ENCODE measurements around the gene CENPVL1.

- TF ChIP-seq, protein P1, sequence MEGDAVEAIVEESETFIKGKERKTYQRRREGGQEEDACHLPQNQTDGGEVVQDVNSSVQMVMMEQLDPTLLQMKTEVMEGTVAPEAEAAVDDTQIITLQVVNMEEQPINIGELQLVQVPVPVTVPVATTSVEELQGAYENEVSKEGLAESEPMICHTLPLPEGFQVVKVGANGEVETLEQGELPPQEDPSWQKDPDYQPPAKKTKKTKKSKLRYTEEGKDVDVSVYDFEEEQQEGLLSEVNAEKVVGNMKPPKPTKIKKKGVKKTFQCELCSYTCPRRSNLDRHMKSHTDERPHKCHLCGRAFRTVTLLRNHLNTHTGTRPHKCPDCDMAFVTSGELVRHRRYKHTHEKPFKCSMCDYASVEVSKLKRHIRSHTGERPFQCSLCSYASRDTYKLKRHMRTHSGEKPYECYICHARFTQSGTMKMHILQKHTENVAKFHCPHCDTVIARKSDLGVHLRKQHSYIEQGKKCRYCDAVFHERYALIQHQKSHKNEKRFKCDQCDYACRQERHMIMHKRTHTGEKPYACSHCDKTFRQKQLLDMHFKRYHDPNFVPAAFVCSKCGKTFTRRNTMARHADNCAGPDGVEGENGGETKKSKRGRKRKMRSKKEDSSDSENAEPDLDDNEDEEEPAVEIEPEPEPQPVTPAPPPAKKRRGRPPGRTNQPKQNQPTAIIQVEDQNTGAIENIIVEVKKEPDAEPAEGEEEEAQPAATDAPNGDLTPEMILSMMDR (IDR thresholded peaks at IDR 0.05; ENCODE audit: poor library complexity), result no peak
- TF ChIP-seq EZH2phosphoT487 (IDR thresholded peaks at IDR 0.05; ENCODE audit: low read depth, severe bottlenecking, unreplicated experiment), result no peak
Measured at GRCh38 chrX:51694254-51694653, 16.1 kb upstream of the CENPVL1 start.

Measured in hepatocyte (in vitro differentiated cells).